GM12878 (cell line): ENCODE results near the gene C1orf35. TPM values are rescaled to one million over a fixed set of nuclear protein-coding genes. Genes with fewer than 3 reads are reported as not detected.
A peak's percentile ranks its signal among the peaks of the same experiment; 100 is the strongest.

ENCODE experiments used
- CBFB ChIP-seq: IDR thresholded peaks from 2 replicates; pipeline ENCODE4 v1.6.1; 2016; ENCODE audit warnings: antibody characterized with exemption, low read depth
- CBX5 ChIP-seq: sonication (generic); IDR thresholded peaks from 2 replicates; pipeline ENCODE4 v1.6.1; 2016; ENCODE audit warnings: low read depth, moderate library complexity, mild to moderate bottlenecking, inconsistent platforms
- CHD4 ChIP-seq: fragments of 200-600 bp; sonication (generic); IDR thresholded peaks from 2 replicates; pipeline ENCODE4 v1.6.1; 2016; ENCODE audit warnings: mild to moderate bottlenecking
- CUX1 ChIP-seq: IDR thresholded peaks from 2 replicates; pipeline ENCODE4 v1.6.1; 2012; ENCODE audit warnings: improper control_type of control experiment, low read depth, low read length; ENCODE audit not compliant: insufficient replicate concordance
- EGR1 ChIP-seq, 2 experiments: IDR thresholded peaks; 1 replicate in 1 of 2; 2 replicates in 1 of 2; pipeline ENCODE4 v1.6.1; 2011 to 2012; ENCODE audit warnings: low read depth in 2 of 2, low read length in 2 of 2, borderline replicate concordance in 1 of 2, mild to moderate bottlenecking in 1 of 2, moderate library complexity in 1 of 2
- FOS ChIP-seq: IDR thresholded peaks from 3 replicates; pipeline ENCODE4 v1.6.1; 2011; ENCODE audit warnings: borderline replicate concordance; ENCODE audit not compliant: insufficient read length; ENCODE audit errors: extremely low read depth
- JUNB ChIP-seq: IDR thresholded peaks from 2 replicates; pipeline ENCODE4 v1.6.1; 2016; ENCODE audit warnings: antibody characterized with exemption, mild to moderate bottlenecking
- PAX8 ChIP-seq: fragments of 450-650 bp; IDR thresholded peaks from 2 replicates; pipeline ENCODE4 v1.6.1; 2017; ENCODE audit warnings: mild to moderate bottlenecking, moderate library complexity
- POLR2A ChIP-seq: IDR thresholded peaks from 2 replicates; pipeline ENCODE4 v1.6.1; 2011; ENCODE audit warnings: low read depth, mild to moderate bottlenecking, low read length
- SMAD1 ChIP-seq: fragments of 450-650 bp; IDR thresholded peaks from 2 replicates; pipeline ENCODE4 v1.6.1; 2018; ENCODE audit warnings: mild to moderate bottlenecking, low read depth; ENCODE audit not compliant: partially characterized antibody
- SMARCA5 ChIP-seq: fragments of 450-650 bp; IDR thresholded peaks from 2 replicates; pipeline ENCODE4 v1.6.1; 2017; ENCODE audit warnings: mild to moderate bottlenecking
- SREBF1 ChIP-seq: IDR thresholded peaks from 2 replicates; pipeline ENCODE4 v1.6.1; 2012; ENCODE audit warnings: mild to moderate bottlenecking, low read length
- SUZ12 ChIP-seq: fragments of 200-600 bp; sonication (generic); IDR thresholded peaks from one replicate; pipeline ENCODE4 v1.6.1; 2018; ENCODE audit warnings: antibody characterized with exemption, mild to moderate bottlenecking; ENCODE audit not compliant: unreplicated experiment
- TCF7 ChIP-seq: IDR thresholded peaks from 2 replicates; pipeline ENCODE4 v1.6.1; 2014; ENCODE audit warnings: antibody characterized with exemption, borderline replicate concordance
- YBX1 ChIP-seq: fragments of 450-650 bp; IDR thresholded peaks from 2 replicates; pipeline ENCODE4 v1.6.1; 2016; ENCODE audit warnings: antibody characterized with exemption
- ZBTB40 ChIP-seq: fragments of 450-650 bp; IDR thresholded peaks from 2 replicates; pipeline ENCODE4 v1.6.1; 2016; ENCODE audit warnings: mild to moderate bottlenecking, moderate library complexity, borderline replicate concordance
- ZZZ3 ChIP-seq: IDR thresholded peaks from 2 replicates; pipeline ENCODE4 v1.6.1; 2011; ENCODE audit warnings: low read depth; ENCODE audit not compliant: control insufficient read depth, insufficient read length
- polyA plus RNA-seq, 11 experiments: library from polyadenylated mRNA; depleted of rRNA in 4 of 11; unstranded in 6 of 11; stranded (reverse) in 5 of 11; fragments of >200 nt; fragmentation: Nextera tagmentation in 4 of 11; fragmentation: Illumina TruSeq in 1 of 11; extraction: Ambion mirVana in 4 of 11; extraction: Trizol in 1 of 11; gene quantifications; 1 replicate in 1 of 11; 2 replicates in 10 of 11; pipeline versions ENCODE4 v1.2.1 to v1.2.3, GENCODE V29; 2011 to 2016; ENCODE audit warnings: inconsistent platforms in 2 of 11, missing spikeins in 2 of 11, low read depth in 1 of 11
- total RNA-seq, 4 experiments: library from RNA; depleted of rRNA in 3 of 4; stranded (reverse); fragments of >200 nt in 3 of 4; fragmentation: Illumina TruSeq in 1 of 4; extraction: Trizol in 1 of 4; gene quantifications; 2 replicates each; pipeline versions ENCODE4 v1.2.1 to v1.2.3, GENCODE V29; 2013 to 2021
- TF ChIP-seq, protein P1 (sequence below): fragments of 150-350 bp; IDR thresholded peaks from 2 replicates; pipeline ENCODE4 v1.6.1; 2014; ENCODE audit warnings: mild to moderate bottlenecking, low read depth, low read length
- TF ChIP-seq, protein P2 (sequence below): IDR thresholded peaks from 2 replicates; pipeline ENCODE4 v1.6.1; 2011; ENCODE audit warnings: borderline replicate concordance, low read depth, mild to moderate bottlenecking, moderate library complexity, low read length; ENCODE audit not compliant: insufficient read depth, poor library complexity, severe bottlenecking

C1orf35 gene
- total and polyA plus RNA-seq, 10 of the 15 experiments (the other 5 are each of a cell fraction or from before 2014, with no cell fraction given) = 2.5 to 27.0 (median 10.6) TPM

GRCh38 chr1:228082214-228082917 is 20.8 kb downstream of the C1orf35 start, which contains the start of gene ARF1 (continued):
- TF ChIP-seq ZBTB40 = no peak
- no peak for TF ChIP-seq CUX1
- TF ChIP-seq ZZZ3 = no peak
- TF ChIP-seq SREBF1 = no peak
- no peak for TF ChIP-seq JUNB
- TF ChIP-seq, protein P1, sequence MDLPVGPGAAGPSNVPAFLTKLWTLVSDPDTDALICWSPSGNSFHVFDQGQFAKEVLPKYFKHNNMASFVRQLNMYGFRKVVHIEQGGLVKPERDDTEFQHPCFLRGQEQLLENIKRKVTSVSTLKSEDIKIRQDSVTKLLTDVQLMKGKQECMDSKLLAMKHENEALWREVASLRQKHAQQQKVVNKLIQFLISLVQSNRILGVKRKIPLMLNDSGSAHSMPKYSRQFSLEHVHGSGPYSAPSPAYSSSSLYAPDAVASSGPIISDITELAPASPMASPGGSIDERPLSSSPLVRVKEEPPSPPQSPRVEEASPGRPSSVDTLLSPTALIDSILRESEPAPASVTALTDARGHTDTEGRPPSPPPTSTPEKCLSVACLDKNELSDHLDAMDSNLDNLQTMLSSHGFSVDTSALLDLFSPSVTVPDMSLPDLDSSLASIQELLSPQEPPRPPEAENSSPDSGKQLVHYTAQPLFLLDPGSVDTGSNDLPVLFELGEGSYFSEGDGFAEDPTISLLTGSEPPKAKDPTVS = no peak
- no peak for TF ChIP-seq YBX1
- no peak for TF ChIP-seq FOS
- peak; percentile 92 for TF ChIP-seq POLR2A
- TF ChIP-seq SMARCA5 = peak; percentile 97
- TF ChIP-seq CBFB = no peak
- no peak for TF ChIP-seq EGR1 (IDR thresholded peaks at IDR 0.05; ENCODE audit: borderline replicate concordance in 1 of 2, low read depth in 2 of 2, low read length in 2 of 2)
- TF ChIP-seq SUZ12 = no peak
- no peak for TF ChIP-seq SMAD1
- no peak for TF ChIP-seq CBX5
- TF ChIP-seq CHD4 = no peak
- TF ChIP-seq, protein P2, sequence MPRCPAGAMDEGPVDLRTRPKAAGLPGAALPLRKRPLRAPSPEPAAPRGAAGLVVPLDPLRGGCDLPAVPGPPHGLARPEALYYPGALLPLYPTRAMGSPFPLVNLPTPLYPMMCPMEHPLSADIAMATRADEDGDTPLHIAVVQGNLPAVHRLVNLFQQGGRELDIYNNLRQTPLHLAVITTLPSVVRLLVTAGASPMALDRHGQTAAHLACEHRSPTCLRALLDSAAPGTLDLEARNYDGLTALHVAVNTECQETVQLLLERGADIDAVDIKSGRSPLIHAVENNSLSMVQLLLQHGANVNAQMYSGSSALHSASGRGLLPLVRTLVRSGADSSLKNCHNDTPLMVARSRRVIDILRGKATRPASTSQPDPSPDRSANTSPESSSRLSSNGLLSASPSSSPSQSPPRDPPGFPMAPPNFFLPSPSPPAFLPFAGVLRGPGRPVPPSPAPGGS = no peak
- no peak for TF ChIP-seq PAX8
- no peak for TF ChIP-seq TCF7
